Measurements from ENCODE around the gene RAPGEF1. TPM values are rescaled to one million over a fixed set of nuclear protein-coding genes. Genes with fewer than 3 reads are reported as not detected.

The RAPGEF1 gene
- total and polyA plus RNA-seq, 2 of the 13 experiments (the other 11 are each of a cell fraction or from before 2014, with no cell fraction given), result 21.2 to 38.9 TPM

DNA sequence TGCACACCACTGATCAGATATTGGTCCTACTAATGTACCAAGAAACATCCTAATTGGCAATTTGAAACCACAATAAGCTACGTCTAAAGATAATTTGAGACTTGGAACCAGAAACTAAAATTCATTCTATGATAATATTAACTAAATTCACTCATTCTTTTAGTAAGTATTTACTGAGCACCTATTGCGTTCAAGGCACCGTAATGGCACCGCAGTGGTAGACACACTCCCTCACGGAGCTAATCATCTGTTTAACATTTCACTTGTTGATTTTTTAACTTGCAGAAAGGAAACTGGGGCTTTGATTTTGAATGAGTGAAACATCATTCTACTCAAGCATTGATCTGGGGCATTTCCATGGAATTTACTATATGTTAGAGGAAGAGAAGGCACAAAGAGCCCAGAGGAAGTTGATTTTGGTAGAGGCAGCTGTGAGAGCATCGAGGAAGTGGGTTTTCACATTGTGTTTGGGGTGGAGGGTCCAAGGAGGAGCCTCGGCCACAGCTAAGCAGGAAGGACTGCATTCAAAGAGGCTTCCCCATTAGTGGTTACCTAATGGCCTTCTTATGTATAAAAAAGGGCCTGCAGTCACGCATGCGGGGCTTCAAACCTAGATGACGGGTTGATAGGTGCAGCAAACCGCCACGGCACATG lies 7.1 kb downstream of the RAPGEF1 start:
- H3K36me3 ChIP-seq (replicated peaks in 1 of 2; ENCODE audit: control insufficient read depth in 1 of 2, insufficient read depth in 2 of 2, low read length in 2 of 2), result no peaks in the 10 kb centered on the region
- H3K27me3 ChIP-seq (ENCODE audit: control insufficient read depth in 1 of 2, insufficient read depth in 2 of 2, low read length in 2 of 2), result no peaks in the 10 kb centered on the region
- BruUV-seq (replicated peaks), result no TSS peak
- H4K20me1 ChIP-seq (ENCODE audit: insufficient read depth, low read length), result peaks cover 16% of the 10 kb centered on the region
- H3K27ac ChIP-seq (ENCODE audit: extremely low read length, insufficient read depth, low read length), result peak overlapping the region; percentile 65
- ChIA-PET CTCF (ENCODE audit: low intra/inter-chr PET ratio, low total read pairs) (no interaction called here), POLR2A (interaction anchor here (0.7 to 2.4 kb wide), 4 partner anchors 13 to 126 kb away, joined by 3 to 12 read pairs (median 3); no protein-coding TSS in a partner anchor)
- peak overlapping the region in 1 of 3 experiments; percentile 33; a peak in 1 of 6 replicates for H3K4me3 ChIP-seq (replicated peaks in 1 of 3; ENCODE audit: insufficient read depth in 1 of 3, low read depth in 2 of 3, low read length in 3 of 3)
- FAIRE-seq (no peak), DNase-seq (ENCODE audit: low spot score) (no peak), ATAC-seq (no peak)
- TF ChIP-seq ZSCAN29 (CRISPR knock-in tag; conservative IDR thresholded peaks at IDR 0.05) (no peak), FOXC1 (CRISPR knock-in tag; IDR thresholded peaks at IDR 0.05; ENCODE audit: borderline replicate concordance) (no peak), ZNF333 (CRISPR knock-in tag; IDR thresholded peaks at IDR 0.05; ENCODE audit: borderline replicate concordance) (no peak)
- TF ChIP-seq, protein P1, sequence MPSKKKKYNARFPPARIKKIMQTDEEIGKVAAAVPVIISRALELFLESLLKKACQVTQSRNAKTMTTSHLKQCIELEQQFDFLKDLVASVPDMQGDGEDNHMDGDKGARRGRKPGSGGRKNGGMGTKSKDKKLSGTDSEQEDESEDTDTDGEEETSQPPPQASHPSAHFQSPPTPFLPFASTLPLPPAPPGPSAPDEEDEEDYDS (CRISPR knock-in tag; IDR thresholded peaks at IDR 0.05), result no peak
- 87% methylated on average over 12 of the region's 12 CpGs for WGBS (ENCODE audit: low lambda C conversion rate)
- in situ Hi-C loops (cut with HindIII; ENCODE audit: extremely low pct_ligation_motif_present, low pct_unique_long_range_greater_than_20kb) (loop anchor here (10.0 to 25.0 kb wide), 2 partner anchors 78 to 345 kb away; partner anchors contain the start of gene PRRC2B), intact Hi-C loops (cut with micrococcal nuclease; ENCODE audit: unreplicated experiment) (no loop called here)
- no peaks in the 10 kb centered on the region for H3K9me3 ChIP-seq (ENCODE audit: low read length)
- H3K4me2 ChIP-seq (ENCODE audit: low read depth, low read length), result peak overlapping the region; percentile 77
- H2AFZ ChIP-seq (ENCODE audit: low read length), result no peak overlapping the region
- peaks cover 86% of the 10 kb centered on the region for H3K79me2 ChIP-seq (ENCODE audit: insufficient read depth, low read length)
- no peak overlapping the region for H3K9ac ChIP-seq (ENCODE audit: insufficient read depth, low read depth, low read length)
- peaks cover 99% of the 10 kb centered on the region for H3K4me1 ChIP-seq (ENCODE audit: insufficient read depth, low read length)

DNA sequence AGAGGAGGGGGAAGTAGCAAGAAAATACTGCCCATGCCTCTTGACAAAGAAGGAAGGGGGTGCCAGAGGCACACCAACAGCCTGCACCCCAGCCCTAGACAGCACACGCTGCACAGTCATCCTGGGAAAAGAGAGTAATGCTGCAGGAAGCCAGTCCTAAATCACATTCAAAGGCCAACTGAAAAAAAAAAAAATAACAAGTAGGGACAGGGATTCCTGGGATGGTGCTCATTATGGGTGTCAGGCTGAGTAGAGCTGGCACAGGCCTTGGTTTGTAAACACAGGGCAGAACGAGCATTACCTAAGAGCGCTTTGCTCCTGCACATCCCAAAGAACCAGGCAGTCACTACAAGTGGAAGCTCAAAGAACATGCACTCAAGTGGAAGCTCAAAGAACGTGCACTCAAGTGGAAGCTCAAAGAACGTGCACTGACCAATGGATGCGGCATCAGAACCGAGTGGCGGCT lies 7.8 kb downstream of the RAPGEF1 start:
- ChIA-PET CTCF (ENCODE audit: low intra/inter-chr PET ratio, low total read pairs) (interaction anchor here (0.6 kb wide), 1 partner anchor 97 kb away, joined by 4 read pairs; no protein-coding TSS in a partner anchor), POLR2A (interaction anchor here (0.7 to 2.4 kb wide), 5 partner anchors 13 to 125 kb away, joined by 3 to 12 read pairs (median 3); no protein-coding TSS in a partner anchor)
- H3K27ac ChIP-seq (ENCODE audit: extremely low read length, insufficient read depth, low read length), result peak overlapping the region; percentile 65
- TF ChIP-seq ZNF224 (CRISPR knock-in tag; IDR thresholded peaks at IDR 0.05), result 0 out of 2 replicates have a peak, but pooled peaks have one; percentile 45
- no peak for TF ChIP-seq ZNF768 (CRISPR knock-in tag; IDR thresholded peaks at IDR 0.05)
- TF ChIP-seq PRPF4 (IDR thresholded peaks at IDR 0.05; ENCODE audit: low read depth, low read length, poor library complexity, severe bottlenecking), result no peak
- peak; percentile 25; the same call in 1 of the 2 replicates for TF ChIP-seq ZNF292 (CRISPR knock-in tag; IDR thresholded peaks at IDR 0.05; ENCODE audit: borderline replicate concordance, low read depth)
- TF ChIP-seq, protein P2, sequence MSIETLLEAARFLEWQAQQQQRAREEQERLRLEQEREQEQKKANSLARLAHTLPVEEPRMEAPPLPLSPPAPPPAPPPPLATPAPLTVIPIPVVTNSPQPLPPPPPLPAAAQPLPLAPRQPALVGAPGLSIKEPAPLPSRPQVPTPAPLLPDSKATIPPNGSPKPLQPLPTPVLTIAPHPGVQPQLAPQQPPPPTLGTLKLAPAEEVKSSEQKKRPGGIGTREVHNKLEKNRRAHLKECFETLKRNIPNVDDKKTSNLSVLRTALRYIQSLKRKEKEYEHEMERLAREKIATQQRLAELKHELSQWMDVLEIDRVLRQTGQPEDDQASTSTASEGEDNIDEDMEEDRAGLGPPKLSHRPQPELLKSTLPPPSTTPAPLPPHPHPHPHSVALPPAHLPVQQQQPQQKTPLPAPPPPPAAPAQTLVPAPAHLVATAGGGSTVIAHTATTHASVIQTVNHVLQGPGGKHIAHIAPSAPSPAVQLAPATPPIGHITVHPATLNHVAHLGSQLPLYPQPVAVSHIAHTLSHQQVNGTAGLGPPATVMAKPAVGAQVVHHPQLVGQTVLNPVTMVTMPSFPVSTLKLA (IDR thresholded peaks at IDR 0.05), result 0 out of 2 replicates have a peak, but pooled peaks have one; percentile 6
- TF ChIP-seq, protein P3, sequence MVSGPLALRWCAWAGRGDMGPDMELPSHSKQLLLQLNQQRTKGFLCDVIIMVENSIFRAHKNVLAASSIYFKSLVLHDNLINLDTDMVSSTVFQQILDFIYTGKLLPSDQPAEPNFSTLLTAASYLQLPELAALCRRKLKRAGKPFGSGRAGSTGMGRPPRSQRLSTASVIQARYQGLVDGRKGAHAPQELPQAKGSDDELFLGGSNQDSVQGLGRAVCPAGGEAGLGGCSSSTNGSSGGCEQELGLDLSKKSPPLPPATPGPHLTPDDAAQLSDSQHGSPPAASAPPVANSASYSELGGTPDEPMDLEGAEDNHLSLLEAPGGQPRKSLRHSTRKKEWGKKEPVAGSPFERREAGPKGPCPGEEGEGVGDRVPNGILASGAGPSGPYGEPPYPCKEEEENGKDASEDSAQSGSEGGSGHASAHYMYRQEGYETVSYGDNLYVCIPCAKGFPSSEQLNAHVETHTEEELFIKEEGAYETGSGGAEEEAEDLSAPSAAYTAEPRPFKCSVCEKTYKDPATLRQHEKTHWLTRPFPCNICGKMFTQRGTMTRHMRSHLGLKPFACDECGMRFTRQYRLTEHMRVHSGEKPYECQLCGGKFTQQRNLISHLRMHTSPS (CRISPR knock-in tag; IDR thresholded peaks at IDR 0.05; ENCODE audit: low read depth), result peak; percentile 76
- 0 out of 2 replicates have a peak, but pooled peaks have one; percentile 25 for TF ChIP-seq ZNF205 (CRISPR knock-in tag; IDR thresholded peaks at IDR 0.05)
- TF ChIP-seq, protein P4, sequence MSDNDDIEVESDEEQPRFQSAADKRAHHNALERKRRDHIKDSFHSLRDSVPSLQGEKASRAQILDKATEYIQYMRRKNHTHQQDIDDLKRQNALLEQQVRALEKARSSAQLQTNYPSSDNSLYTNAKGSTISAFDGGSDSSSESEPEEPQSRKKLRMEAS (IDR thresholded peaks at IDR 0.05), result peak; percentile 17; the same call in 1 of the 2 replicates

More for the DNA sequence above, 7.8 kb downstream of the RAPGEF1 start:
- WGBS (ENCODE audit: low lambda C conversion rate), result 20% methylated on average over 3 of the region's 8 CpGs
- intact Hi-C loops (cut with micrococcal nuclease; ENCODE audit: unreplicated experiment) (no loop called here), in situ Hi-C loops (cut with HindIII; ENCODE audit: extremely low pct_ligation_motif_present, low pct_unique_long_range_greater_than_20kb) (loop anchor here (10.0 to 25.0 kb wide), 2 partner anchors 77 to 345 kb away; partner anchors contain the start of gene PRRC2B)
- Histone ChIP-seq H3K9me3 (ENCODE audit: low read length) (no peaks in the 10 kb centered on the region), H3K79me2 (ENCODE audit: insufficient read depth, low read length) (peaks cover 88% of the 10 kb centered on the region), H3K4me3 (replicated peaks in 1 of 3; ENCODE audit: insufficient read depth in 1 of 3, low read depth in 2 of 3, low read length in 3 of 3) (peak overlapping the region in 2 of 3 experiments; percentile 29 to 33; a peak in 3 of 6 replicates), H3K36me3 (replicated peaks in 1 of 2; ENCODE audit: control insufficient read depth in 1 of 2, insufficient read depth in 2 of 2, low read length in 2 of 2) (no peaks in the 10 kb centered on the region), H4K20me1 (ENCODE audit: insufficient read depth, low read length) (peaks cover 19% of the 10 kb centered on the region), H3K9ac (ENCODE audit: insufficient read depth, low read depth, low read length) (peak overlapping the region; percentile 25; the same call in 1 of the 2 replicates), H3K27me3 (ENCODE audit: control insufficient read depth in 1 of 2, insufficient read depth in 2 of 2, low read length in 2 of 2) (no peaks in the 10 kb centered on the region), H3K4me2 (ENCODE audit: low read depth, low read length) (peak overlapping the region; percentile 77), H3K4me1 (ENCODE audit: insufficient read depth, low read length) (peaks cover 99% of the 10 kb centered on the region), H2AFZ (ENCODE audit: low read length) (no peak overlapping the region)
- BruUV-seq (replicated peaks), result no TSS peak
- DNase-seq (ENCODE audit: low spot score) (peak; percentile 59), FAIRE-seq (peak; percentile 84), ATAC-seq (peak; percentile 26)
